ENCODE results near the gene REL.

GRCh38 chr2:60957643-60958042 lies 76.3 kb downstream of the REL start:
- TF ChIP-seq POLR2A (IDR thresholded peaks at IDR 0.05) (no peak), EP300 (IDR thresholded peaks at IDR 0.05) (no peak)
- TF ChIP-seq, protein P1, sequence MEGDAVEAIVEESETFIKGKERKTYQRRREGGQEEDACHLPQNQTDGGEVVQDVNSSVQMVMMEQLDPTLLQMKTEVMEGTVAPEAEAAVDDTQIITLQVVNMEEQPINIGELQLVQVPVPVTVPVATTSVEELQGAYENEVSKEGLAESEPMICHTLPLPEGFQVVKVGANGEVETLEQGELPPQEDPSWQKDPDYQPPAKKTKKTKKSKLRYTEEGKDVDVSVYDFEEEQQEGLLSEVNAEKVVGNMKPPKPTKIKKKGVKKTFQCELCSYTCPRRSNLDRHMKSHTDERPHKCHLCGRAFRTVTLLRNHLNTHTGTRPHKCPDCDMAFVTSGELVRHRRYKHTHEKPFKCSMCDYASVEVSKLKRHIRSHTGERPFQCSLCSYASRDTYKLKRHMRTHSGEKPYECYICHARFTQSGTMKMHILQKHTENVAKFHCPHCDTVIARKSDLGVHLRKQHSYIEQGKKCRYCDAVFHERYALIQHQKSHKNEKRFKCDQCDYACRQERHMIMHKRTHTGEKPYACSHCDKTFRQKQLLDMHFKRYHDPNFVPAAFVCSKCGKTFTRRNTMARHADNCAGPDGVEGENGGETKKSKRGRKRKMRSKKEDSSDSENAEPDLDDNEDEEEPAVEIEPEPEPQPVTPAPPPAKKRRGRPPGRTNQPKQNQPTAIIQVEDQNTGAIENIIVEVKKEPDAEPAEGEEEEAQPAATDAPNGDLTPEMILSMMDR (IDR thresholded peaks at IDR 0.05): no peak
